Thoracic aorta (tissue), 2 donors: Measurements from ENCODE around the gene PHIP. TPM values are rescaled to one million over a fixed set of nuclear protein-coding genes. Genes with fewer than 3 reads are reported as not detected.
"Not testable (repeated sequence)": the region's sequence is repeated elsewhere in the genome, so short reads cannot be mapped to it uniquely, and the experiment has no call there.

Experiments
- ATAC-seq: fragments of 150-250 bp; one replicate; pipeline ENCODE4 v1.8.0; 2017; ENCODE audit warnings: low read depth; ENCODE audit not compliant: insufficient number of reproducible peaks, low FRiP score
- DNase-seq: peaks from one replicate; pipeline ENCODE4 v3.0.0-alpha.2; 2020; ENCODE audit warnings: low spot score
- H3K27ac ChIP-seq, 2 donors: fragments of 200-600 bp; sonication (generic); 1 replicate in 1 of 2; 2 replicates in 1 of 2; pipeline ENCODE4 v1.5.1; 2016; ENCODE audit warnings: mild to moderate bottlenecking in 2 of 2, moderate library complexity in 2 of 2
- H3K27me3 ChIP-seq: fragments of 200-600 bp; sonication (generic); replicated peaks from 2 replicates; pipeline ENCODE4 v1.6.0; 2016; ENCODE audit warnings: mild to moderate bottlenecking; ENCODE audit not compliant: insufficient read depth
- H3K36me3 ChIP-seq: fragments of 200-600 bp; sonication (generic); one replicate; pipeline ENCODE4 v1.5.1; 2016
- H3K4me1 ChIP-seq, 2 donors: fragments of 200-600 bp; sonication (generic); 1 replicate in 1 of 2; 2 replicates in 1 of 2; pipeline versions ENCODE4 v1.5.1 to v1.6.0; 2016; ENCODE audit warnings: low read depth in 2 of 2, mild to moderate bottlenecking in 1 of 2; ENCODE audit not compliant: control insufficient read depth in 1 of 2
- H3K4me3 ChIP-seq: fragments of 200-600 bp; sonication (generic); 2 replicates; pipeline ENCODE4 v1.5.1; 2016; ENCODE audit warnings: mild to moderate bottlenecking
- H3K9me3 ChIP-seq: fragments of 200-600 bp; sonication (generic); 2 replicates; pipeline ENCODE4 v1.5.1; 2016
- CTCF ChIP-seq: fragments of 200-600 bp; sonication (generic); IDR thresholded peaks from one replicate; pipeline ENCODE4 v1.5.1; 2019; ENCODE audit warnings: antibody characterized with exemption
- total RNA-seq, 2 donors: library from RNA; depleted of rRNA; stranded (reverse); fragments of >200 nt; gene quantifications; one replicate each; pipeline versions ENCODE4 v1.1.0 to v1.2.3, GENCODE V29; 2016

Gene PHIP
- total RNA-seq, 2 donors from 2014 or later, result 25.0 to 35.6 TPM

GRCh38 chr6:79111549-79111948 lies 33.5 kb upstream of the PHIP start:
- Histone ChIP-seq H3K4me3 (no peak overlapping the region), H3K9me3 (no peaks in the 10 kb centered on the region), H3K4me1 (no peaks in the 10 kb centered on the region), H3K36me3 (no peaks in the 10 kb centered on the region), H3K27me3 (no peaks in the 10 kb centered on the region), H3K27ac (no peak overlapping the region)
- no peak for TF ChIP-seq CTCF
- ATAC-seq, result no peak
- DNase-seq, result no peak

GRCh38 chr6:79101164-79101563 lies 23.1 kb upstream of the PHIP start:
- no peak overlapping the region for H3K27ac ChIP-seq
- no peak for DNase-seq
- H3K4me1 ChIP-seq, result no peaks in the 10 kb centered on the region
- H3K36me3 ChIP-seq, result no peaks in the 10 kb centered on the region
- H3K9me3 ChIP-seq, result no peaks in the 10 kb centered on the region
- ATAC-seq, result no peak
- TF ChIP-seq CTCF, result no peak
- H3K4me3 ChIP-seq, result no peak overlapping the region
- H3K27me3 ChIP-seq, result no peaks in the 10 kb centered on the region

GRCh38 chr6:79100304-79100703 lies 22.2 kb upstream of the PHIP start:
- H3K27me3 ChIP-seq, result no peaks in the 10 kb centered on the region
- H3K36me3 ChIP-seq, result no peaks in the 10 kb centered on the region
- no peak for TF ChIP-seq CTCF
- H3K27ac ChIP-seq, result no peak overlapping the region
- ATAC-seq, result no peak
- no peak for DNase-seq
- H3K4me3 ChIP-seq, result no peak overlapping the region
- H3K4me1 ChIP-seq, result no peaks in the 10 kb centered on the region
- H3K9me3 ChIP-seq, result no peaks in the 10 kb centered on the region

GRCh38 chr6:79094938-79095337 lies 16.9 kb upstream of the PHIP start:
- Histone ChIP-seq H3K27me3 (no peaks in the 10 kb centered on the region), H3K27ac (no peak overlapping the region), H3K4me3 (no peak overlapping the region), H3K4me1 (no peaks in the 10 kb centered on the region), H3K9me3 (no peaks in the 10 kb centered on the region), H3K36me3 (no peaks in the 10 kb centered on the region)
- no peak for DNase-seq
- no peak for ATAC-seq
- no peak for TF ChIP-seq CTCF

GRCh38 chr6:79091801-79092200 lies 13.7 kb upstream of the PHIP start:
- not testable (repeated sequence) for H3K4me1 ChIP-seq, H3K27ac ChIP-seq, DNase-seq, ATAC-seq, H3K36me3 ChIP-seq, H3K27me3 ChIP-seq, H3K9me3 ChIP-seq, H3K4me3 ChIP-seq
